SH-SY5Y (cell line): Measurements from ENCODE around the gene CRTC3.

Experiments used
- GATA2 ChIP-seq: IDR thresholded peaks from 2 replicates; pipeline ENCODE4 v1.6.1; 2011; ENCODE audit warnings: mild to moderate bottlenecking, low read depth, low read length
- GATA3 ChIP-seq: IDR thresholded peaks from 2 replicates; pipeline ENCODE4 v1.6.1; 2011; ENCODE audit warnings: low read depth, mild to moderate bottlenecking, low read length, moderate library complexity

The CRTC3 gene

DNA sequence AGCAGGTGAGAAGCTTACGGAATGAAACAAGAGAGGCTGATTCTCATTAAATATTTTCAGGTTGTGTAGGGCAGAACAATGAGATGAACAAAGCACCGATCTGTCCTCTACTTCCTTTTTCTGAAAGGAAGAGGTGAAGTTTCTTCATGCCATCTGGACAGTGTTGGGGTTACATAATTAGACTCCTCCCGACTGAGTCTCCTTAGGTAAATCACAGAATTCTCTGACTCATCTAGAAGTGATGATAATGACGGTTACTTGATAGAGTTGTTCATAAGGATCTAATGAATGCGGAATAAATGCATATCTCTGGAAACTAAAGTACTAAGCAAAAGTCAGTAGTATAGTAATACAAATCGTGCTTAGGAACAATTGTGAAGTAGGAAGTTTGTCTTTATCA, 21.2 kb downstream of the CRTC3 start:
- no peak for TF ChIP-seq GATA2
- no peak for TF ChIP-seq GATA3

DNA sequence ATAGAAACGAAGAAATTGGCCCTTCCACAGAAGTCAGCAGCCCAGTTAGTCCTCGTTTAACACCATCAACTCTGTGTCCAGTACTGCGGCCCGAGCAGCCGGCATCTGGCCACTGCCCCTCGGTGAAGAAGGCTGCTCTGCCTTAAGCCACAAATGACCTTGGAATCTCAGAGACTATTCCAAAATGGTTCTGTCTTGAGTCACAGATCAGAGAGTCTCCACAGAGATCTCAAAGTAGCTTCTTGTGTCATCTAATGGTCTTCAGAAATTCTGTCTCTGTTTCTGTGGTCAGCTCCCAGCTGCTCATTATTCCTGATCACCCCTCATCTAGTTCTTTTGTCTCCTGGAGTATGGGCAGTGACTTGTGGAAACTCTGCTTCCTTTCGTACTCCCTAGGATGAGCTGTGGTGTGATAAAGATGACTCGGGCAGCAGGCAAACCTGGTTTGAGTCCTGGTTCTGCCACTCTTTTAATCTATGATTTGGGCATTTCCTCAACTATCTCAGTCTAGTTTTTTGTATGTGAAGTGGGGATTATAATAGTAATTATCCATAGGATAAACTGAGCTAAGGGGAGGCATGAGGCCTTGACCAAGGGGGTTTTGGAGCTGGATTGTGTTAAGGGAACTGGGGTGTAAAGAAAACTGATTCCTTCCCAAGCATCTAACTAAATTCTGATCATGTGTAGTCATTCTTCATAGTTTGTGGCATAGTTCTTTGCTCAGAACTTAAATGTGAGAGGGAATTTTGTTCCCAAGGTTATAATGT, 22.6 kb downstream of the CRTC3 start:
- TF ChIP-seq GATA3, result no peak
- no peak for TF ChIP-seq GATA2

DNA sequence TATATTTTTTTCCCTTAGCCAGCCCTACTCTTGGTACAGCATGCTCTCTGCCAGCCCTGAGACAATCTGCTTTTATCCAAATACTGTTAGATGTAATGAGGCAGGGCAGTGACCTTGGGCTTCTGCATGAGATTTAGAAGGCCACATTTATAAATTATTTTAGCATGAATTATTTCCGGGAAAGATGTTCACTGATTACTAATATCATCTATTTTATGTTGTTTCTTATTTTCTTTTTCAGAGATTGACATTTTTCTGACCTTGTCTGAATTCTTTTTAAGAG, 23.1 kb downstream of the CRTC3 start:
- no peak for TF ChIP-seq GATA3
- no peak for TF ChIP-seq GATA2

DNA sequence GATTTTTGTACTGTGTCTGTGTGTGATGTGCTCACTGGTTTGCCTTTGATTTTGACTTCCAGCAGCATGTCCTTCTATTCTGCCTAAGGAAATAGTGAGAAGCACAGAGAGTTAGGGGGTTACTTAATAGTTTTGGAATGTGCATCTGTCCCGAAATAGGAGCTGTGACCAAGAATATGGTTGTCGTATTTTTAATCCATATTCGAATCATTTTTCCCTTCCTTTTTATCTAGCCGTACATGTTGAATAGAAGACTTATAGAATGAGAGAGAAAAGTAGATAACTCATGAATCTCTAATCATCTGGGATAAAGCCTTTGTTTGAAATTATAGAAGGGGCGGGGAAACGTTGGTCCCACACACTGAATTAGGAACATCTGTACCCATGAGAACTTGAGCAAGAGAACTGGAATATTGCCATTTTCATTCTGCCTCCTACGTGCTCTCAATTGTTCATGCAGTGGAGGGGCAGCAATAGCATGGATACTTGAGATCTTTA, 23.6 kb downstream of the CRTC3 start:
- TF ChIP-seq GATA3 (no peak), GATA2 (no peak)

DNA sequence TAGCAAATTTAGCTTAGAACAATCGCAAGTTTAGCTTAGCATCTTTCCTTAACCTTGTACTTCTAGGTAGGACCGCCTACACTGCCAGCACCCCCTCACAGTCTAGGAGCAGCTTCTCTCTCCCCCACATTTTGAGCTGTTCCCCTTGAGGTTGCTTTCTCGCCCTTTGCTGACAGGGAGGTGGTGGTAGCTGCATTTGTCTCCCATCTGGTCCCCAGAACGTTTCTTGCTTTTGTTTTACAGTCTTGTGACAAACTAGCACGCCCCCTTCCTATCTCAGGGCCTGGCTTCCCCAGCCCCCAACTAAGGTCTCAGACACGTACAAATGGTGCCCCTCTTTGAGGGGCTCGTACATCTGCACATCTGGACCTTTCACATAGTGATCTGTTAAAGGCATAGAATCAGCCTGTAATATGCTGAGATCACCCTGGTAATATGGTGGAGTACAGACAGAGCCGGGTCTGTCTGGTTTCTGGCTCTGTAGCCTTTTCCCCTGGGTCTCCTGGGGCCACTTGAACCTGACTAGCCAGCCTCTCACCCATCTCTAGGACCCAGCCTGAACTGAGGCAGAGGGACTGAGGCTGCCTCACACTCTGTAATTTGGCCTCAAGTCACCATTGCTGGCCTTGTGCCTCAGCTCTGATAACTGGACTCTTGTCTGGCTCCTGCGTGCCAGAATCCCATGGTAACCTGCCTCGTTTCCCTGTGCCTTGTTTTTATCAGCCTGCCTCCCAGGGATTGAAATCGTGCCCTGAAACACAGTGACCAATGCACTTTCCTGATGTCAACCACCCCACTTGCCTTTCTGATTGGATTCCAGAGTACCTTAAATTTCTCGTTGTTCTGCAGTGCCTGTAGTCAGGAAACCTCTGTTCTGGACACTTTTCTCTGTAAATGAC, 27.7 kb downstream of the CRTC3 start:
- TF ChIP-seq GATA2 (no peak), GATA3 (no peak)

DNA sequence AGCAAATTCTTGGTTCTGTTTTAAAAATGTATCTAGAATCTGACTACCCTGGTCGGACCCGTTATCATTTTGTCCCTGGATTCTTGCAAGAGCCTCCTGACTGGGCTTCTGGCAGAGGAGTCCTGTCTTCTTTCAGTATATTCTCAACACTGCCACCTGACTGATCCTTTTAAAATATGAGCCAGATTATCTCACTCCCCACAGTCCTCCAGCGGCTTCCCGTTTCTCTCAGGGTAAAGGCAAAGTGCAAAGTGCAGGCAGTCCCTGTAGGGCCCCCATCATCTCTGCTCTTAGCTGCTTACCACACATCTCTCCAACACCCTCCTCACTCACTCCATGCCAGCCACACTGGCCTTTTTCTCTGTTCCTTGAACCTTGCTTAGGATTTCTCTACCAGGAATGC, 28.4 kb downstream of the CRTC3 start:
- TF ChIP-seq GATA3 (no peak), GATA2 (no peak)

DNA sequence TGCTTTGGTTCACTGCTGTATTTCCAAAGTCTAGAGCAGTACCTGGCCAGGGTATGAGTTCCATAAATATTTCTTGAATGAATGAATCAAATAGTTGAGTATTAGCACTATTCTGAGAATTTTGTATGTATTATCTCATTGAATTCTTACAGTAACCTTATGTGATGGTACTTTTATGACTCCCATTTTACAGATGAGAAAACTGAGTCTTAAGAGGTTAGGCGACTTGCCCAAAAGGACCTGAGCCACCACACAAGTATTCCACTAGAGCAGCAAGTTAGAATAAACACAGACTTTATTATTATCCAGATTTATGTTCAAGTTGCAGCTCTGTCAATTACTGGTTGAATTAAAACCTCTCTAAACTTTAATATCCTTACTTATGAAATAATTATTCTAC, 29.4 kb downstream of the CRTC3 start:
- no peak for TF ChIP-seq GATA2
- no peak for TF ChIP-seq GATA3

DNA sequence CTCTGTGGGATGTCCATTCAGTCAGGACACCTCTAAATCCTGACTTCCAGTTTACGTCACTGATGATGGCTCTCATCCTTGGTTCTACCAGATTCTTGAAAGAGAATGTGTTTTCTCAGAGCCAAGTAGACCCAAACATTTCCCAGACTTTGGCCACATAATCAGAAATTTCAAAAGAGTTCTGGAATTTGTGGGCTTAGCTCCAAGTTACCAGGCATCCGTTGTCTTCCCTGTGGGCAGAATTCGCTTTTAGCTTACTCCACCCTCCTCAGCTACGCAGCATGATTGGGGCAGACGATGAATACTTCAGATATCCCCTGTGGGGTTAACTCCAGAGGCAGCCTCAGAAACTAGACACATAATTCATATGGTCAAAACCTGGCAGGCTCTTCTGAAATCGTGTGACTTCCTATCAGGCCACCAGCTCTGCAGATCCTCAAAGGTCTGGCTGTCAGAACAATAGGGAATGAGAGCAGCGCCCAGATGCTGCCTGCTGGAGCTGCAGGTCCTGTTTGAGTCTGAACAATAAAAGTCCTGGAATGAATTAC, 30.6 kb downstream of the CRTC3 start:
- peak; percentile 41 for TF ChIP-seq GATA2
- no peak for TF ChIP-seq GATA3

DNA sequence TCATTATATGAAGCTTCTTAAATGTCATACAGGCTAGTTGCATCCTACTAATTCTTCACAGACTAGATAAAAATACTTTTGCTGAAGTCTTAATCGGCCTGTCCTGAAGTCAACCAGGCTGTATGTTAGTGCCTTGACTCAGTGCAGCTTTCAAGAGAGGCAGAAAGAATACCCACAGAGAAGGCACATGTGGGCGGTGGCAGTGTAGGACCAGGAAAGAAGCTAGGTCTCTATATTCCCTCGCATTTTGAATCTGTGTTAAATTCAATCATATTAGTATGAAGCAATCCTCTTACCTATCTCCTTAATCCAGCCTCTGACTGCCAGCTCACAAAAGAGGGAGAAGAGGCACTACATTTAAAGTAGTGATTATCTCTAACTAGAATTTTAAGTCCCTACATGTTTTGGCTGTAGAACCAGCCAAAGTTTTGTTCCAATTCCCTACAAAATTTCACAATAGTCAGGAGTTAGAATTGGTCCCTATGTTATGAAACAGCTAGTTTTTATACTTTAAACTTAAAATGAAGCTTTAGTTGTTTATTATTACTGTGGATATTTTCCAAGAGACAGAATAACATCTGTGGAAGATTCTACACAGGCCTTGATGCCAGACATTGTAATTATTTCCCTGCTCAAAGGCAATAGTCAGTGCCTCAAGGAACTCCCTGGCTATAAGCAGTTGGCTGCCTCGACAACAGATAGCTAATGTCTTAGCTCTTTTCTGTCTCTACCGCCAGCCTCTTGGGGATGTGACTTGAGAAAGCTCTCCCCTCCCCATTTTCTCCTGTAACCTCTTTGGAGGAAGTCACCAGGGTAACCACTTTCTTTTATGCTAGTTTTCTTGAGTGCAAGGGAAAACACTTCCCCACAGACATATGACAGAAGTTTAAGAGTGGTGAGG, 31.9 kb downstream of the CRTC3 start:
- no peak for TF ChIP-seq GATA3
- TF ChIP-seq GATA2, result no peak

DNA sequence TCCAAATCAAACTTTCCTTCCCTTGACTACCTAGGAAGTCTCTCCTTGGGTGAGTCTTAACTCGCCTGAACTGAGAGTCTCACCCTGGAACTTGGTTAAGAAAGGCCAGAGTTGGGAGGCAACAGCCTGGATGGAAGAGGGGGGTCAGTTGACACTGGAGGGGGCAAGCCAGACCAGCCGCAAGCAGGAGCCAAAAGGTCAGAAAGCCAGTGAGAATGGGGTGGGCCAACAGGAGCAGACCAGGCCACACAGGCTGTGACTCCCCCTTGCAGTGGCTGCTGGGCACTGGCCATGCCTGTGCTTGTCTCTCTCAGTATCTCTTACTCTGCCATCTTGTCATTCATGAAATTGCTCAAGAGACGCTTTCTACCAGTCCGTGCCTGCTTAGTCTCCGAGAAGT, 32.9 kb downstream of the CRTC3 start:
- no peak for TF ChIP-seq GATA2
- TF ChIP-seq GATA3, result no peak

DNA sequence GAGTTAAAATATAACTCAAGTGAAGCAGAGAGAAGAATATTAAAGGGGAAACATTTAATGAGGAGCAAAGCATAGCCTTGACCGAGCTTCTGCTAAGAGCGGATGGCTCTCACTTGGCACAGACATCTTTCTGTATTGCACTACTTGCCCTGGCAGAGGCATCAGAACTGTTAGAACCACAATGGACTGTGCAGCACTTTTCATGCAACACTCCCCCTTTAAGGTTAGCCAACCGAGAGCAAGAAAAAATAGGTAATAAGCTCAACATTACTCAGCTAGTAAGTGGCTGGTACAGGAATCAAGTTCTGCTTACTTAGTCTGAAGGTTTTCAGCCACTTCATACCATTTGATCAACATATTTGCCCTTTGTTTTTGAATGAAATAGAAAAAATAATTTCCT, 33.7 kb downstream of the CRTC3 start:
- no peak for TF ChIP-seq GATA3
- TF ChIP-seq GATA2, result no peak

DNA sequence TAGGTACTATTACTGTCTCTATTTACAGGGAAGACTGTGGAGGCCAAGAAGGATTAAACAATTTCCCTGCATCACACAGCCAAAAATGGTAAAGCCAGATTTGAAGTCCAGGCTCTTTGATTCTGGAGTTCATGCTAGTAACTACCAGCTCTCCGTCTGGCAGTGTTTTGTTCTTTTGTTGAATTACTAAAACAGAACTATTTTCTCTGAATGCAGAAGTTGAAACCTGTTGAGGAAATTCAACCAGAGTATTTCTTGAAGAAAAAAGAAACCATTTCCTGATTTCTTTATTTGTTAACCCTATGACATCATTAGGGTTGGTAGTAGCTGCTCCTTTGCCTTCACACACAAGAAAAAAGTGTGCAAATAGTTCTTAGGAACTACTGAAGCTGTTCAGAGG, 34.3 kb downstream of the CRTC3 start:
- no peak for TF ChIP-seq GATA2
- no peak for TF ChIP-seq GATA3

DNA sequence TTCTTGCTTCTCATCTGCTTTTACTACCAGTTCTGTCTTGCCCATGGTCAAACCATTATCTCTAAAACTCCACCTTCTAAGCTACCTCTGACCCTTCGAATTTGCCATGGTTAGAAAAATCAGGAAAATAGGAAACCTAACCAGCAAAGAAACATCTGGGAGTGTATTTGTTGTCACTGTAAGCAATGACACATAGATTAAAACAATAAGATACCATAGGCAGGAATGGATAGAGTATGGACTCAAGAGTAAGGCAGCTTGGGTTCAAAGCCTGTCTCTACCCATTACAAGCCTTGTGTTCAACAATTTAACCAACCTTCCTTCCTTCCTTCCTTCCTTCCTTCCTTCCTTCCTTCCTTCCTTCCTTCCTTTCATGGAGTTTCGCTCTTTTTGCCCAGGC, 34.9 kb downstream of the CRTC3 start:
- no peak for TF ChIP-seq GATA3
- TF ChIP-seq GATA2, result no peak

DNA sequence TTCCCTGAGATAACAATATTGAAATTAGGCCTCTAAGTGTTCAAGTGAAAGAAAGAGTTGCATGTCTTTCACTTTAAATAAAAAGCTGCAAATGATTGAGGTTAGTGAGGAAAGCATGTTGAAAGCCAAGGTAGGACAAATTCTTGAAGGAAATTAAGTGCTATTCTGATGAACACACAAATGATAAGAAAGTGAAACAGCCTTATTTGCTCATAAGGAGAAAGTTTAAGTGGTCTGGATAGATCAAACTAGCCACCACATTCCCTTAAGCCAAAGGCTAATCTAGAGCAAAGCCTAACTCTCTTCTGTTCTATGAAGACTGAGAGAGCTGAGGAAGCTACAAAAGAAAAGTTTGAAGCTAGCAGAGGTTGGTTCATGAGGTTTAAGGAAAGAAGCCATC, 36.1 kb downstream of the CRTC3 start:
- TF ChIP-seq GATA2 (no peak), GATA3 (no peak)
